Hematopoietic multipotent progenitor cell treated with erythropoietin and hydrocortisone succinate and interleukin-3 and kit ligand, for 4 days (in vitro differentiated cells): Measurements from ENCODE around the gene SEMA5A.
A peak's percentile ranks its signal among the peaks of the same experiment; 100 is the strongest.

Source experiments
- DNase-seq: peaks from one replicate; pipeline ENCODE4 v3.0.0-alpha.2; 2015

The SEMA5A gene

GRCh38 chr5:9507974-9508373 is 37.9 kb downstream of the SEMA5A start:
- no peak for DNase-seq

GRCh38 chr5:9505225-9505624 is 40.6 kb downstream of the SEMA5A start:
- no peak for DNase-seq

DNA sequence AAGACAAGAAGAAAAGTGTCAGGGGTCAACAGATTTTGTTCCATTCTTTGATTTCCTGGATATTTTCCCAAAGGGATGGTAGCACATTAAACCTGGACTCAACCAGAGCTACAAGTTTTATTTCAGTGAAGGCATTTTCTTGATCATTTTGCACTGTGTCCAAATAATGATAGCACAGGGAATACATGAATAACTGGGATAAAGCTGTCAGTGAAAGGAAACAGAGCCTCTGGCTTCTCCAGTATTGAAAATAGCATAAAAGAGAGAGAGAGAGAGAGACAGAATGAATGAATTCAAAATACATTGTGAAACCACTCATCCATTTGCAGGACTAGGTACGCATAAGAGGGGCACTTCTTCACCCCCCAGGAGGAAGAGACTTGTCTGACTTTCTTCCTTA is 43.0 kb downstream of the SEMA5A start:
- no peak for DNase-seq

- no peak for DNase-seq
These were observed 43.6 kb downstream of the SEMA5A start for GRCh38 chr5:9502050-9502834.

- DNase-seq, result no peak
These were observed 45.2 kb downstream of the SEMA5A start for GRCh38 chr5:9500625-9501024.

DNA sequence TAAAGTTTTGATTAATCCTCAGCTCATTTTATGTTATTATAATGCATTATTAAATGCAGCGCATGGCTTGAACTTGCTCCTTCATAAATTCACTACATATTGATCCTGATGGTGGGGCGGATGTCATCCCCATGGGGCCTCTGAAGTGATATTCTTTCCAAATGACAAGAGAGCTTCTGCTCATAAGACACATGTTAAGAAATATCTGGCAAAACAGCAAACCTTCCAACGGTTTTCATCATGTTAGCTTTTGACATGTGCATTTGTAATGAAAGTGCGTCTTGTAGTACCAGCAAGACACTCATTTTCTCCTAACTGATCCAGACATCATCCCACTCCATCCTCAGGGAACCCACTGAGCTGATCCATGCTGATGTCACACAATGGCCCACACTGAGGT is 45.7 kb downstream of the SEMA5A start:
- no peak for DNase-seq

- DNase-seq, result no peak
These were observed 46.4 kb downstream of the SEMA5A start for GRCh38 chr5:9499498-9499876.

DNA sequence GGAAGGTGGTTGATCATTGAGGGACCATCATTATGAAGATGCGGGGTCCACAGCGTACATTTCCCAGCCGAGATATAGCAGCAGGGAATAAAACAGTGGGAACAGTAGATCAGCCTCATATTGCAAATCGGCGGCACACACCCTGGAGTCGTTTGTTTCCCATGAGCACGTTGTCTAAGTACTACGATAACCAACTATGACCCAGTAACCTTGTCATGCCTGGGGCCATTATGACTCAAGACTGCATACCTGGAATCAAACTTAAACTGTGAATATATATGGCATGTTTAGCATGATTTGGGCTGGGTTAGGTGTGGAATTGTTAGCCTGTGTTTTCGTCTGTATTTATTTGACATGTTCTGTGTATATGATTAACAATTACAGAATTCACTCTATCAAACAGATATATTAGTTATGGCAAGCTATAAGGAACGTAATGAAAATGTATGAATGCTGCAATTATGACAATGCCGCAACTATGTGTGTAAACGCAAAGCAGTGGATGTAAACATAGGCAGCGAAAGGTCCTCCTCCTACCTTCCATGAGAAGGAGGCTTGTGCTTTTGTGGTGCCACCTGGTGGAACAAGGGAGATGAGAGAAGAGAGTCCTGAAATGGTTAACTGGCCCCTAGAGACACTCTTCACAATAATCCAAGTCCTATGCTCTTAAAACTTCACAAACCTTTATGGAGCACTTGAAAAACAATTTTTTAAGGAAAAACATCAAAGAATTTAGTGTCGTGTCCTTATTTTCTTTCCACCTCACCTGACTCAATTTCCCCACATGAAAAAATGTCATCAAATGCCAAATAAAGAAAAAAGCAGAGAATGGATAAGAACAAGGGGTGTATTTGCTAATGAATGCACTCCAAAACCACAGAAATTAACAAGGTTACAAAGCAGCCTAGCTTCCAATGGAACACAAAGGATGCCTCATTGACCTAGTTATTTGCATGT is 47.1 kb downstream of the SEMA5A start:
- DNase-seq, result peak; percentile 36

GRCh38 chr5:9497347-9497746 is 48.5 kb downstream of the SEMA5A start:
- DNase-seq, result no peak

- no peak for DNase-seq
These were observed 49.1 kb downstream of the SEMA5A start for GRCh38 chr5:9496801-9497200.

DNA sequence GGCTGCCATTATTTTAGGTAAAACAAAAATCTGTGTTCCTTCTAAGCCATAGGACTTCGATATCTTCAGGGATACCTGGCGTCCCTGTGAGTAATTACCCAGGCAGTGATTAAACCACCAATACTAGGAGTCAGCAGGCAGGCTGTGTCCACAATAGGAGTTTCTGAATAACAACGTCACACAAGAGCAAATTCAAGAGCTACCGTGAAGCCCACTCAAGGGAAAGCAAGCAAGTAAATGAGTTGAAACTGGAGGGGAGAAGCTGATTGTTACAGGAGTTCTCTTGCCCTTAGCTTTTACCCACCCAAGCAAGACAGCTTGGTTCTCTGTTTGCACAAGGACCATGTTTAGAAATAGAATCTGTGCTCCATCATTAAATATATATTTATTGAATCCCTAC is 50.8 kb downstream of the SEMA5A start:
- DNase-seq, result no peak

DNA sequence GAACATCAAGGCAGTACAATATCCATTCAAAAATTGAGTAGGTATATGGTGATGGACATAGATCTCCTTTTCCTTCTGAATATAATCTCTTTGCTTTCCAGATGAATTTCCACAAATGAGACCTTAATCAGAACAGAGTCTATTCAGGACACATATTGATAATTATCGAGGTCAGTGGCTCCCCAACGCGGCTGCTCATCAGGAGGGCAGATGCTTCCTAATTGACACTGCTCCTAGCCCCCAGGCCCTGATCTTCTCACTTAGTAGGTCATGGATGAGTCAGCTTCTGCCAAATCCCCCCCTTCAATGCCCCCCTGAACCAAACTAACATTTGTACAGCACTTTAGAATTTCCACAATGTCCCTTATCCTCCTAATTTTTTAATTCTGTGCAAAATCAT is 51.6 kb downstream of the SEMA5A start:
- no peak for DNase-seq

GRCh38 chr5:9490494-9491097 is 55.3 kb downstream of the SEMA5A start:
- no peak for DNase-seq

- no peak for DNase-seq
These were observed 62.1 kb downstream of the SEMA5A start for GRCh38 chr5:9483779-9484178.

- DNase-seq, result no peak
These were observed 62.6 kb downstream of the SEMA5A start for GRCh38 chr5:9483243-9483642.

GRCh38 chr5:9482381-9482780 is 63.5 kb downstream of the SEMA5A start:
- DNase-seq, result no peak

GRCh38 chr5:9480499-9480898 is 65.4 kb downstream of the SEMA5A start:
- no peak for DNase-seq

GRCh38 chr5:9479990-9480389 is 65.9 kb downstream of the SEMA5A start:
- DNase-seq, result no peak

DNA sequence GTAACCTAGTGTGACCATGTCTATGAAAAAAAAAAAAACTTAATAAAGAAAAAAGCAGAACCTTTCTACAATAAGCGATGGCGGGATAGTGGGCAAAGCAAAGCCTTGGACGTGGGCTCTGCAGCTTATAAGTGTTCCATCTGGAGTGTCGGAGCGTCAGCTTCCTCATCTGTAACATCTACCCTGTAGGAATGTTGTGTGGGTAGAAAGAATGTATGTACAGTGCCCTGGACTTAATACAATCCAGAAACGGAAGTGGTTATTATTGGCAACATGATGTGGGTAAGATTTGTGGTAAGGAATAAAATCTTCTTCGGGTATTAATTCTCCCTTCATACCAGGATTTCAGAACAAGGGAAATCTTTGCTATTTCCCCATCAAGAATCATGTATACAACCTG is 66.5 kb downstream of the SEMA5A start:
- no peak for DNase-seq

DNA sequence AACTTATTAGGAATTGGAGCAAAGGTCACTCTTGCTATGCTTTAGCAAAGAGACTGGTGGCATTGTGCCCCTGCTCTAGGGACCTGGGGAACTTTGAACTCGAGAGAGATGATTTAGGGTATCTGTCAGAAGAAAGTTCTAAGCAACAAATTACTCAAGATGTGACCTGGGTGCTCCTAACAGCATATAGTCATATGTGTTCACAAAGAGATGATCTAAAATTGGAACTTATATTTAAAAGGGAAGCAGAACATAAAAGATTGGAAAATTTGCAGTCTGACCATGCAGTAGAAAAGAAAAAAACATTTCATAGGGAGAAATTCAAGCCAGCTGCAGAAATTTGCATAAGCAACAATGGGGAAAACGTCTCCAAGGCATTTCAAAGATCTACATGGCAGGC is 68.3 kb downstream of the SEMA5A start:
- DNase-seq, result no peak

DNA sequence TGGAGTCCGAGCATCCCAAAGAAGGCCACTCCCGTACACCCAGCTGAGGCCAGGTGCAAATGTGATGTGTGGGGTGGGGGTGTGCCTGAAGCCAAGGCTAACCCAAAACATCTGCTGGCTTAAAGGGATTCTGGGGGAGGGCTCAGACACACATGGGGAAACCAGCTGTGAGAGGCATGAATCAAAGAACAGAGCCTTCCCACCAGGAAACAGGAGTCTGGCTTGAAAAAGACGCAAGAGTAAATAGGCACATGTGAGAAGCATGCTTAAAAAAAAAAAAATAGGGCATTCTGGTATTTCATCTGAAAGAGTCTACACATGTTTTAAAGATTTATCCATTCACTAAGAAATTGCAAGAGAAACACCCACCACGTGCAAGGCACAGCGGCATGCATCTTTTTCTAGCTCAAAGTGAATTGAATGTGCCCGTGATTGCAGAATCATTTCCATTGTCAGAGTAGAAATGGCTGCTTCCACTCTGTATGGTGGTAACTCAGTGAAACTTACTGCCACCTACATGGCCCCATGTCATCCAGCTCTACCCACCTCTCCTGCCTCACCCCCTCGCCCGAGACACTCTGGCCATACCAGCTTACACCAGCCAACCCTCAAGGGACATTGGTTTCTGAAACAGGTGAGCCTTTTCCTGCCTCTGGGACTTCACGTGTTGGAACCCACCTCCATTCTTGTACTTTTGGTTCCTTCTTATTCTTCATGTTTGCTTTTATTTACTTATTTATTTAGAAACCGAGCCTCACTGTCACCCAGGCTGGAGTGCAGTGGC is 71.5 kb downstream of the SEMA5A start:
- no peak for DNase-seq

DNA sequence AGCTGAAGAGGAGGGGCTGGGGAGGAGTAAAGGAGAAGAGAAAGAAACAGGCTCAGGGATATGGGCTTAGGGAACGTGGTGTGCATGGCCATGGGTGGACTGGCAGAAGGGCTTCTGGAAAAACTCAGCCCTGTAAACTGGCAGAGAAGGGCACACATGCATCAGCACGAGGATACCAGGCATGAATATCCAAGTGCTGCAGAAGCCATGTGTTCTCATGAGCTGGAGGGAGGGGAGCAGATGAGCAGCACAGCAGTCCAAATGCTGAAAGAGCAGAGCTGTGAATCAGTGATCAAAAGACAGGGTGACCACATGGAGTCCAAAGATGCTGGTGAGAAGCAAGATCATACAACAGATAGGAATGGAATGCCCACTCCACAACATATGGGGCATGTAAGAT is 72.3 kb downstream of the SEMA5A start:
- DNase-seq, result no peak

DNA sequence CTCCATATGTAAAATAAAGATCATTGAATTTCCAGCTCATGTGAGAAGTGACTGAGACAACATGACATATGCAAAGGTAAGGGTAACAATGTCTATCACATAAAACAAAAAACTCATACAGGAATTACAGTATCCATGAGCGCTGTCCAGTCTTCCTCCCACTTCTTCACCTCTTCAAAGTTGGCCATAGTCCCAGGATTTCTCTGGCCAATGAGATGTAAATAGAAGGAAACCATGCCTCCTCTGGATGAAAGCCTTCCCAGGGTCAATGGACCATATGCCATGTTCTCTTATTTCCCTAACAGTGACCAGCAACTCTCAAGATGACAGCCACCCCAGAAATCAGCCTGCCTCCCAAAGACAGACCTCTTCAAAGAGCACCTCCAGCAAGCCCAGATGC is 75.5 kb downstream of the SEMA5A start:
- DNase-seq, result no peak
